ENCODE data around the gene OR10G7.

DNA sequence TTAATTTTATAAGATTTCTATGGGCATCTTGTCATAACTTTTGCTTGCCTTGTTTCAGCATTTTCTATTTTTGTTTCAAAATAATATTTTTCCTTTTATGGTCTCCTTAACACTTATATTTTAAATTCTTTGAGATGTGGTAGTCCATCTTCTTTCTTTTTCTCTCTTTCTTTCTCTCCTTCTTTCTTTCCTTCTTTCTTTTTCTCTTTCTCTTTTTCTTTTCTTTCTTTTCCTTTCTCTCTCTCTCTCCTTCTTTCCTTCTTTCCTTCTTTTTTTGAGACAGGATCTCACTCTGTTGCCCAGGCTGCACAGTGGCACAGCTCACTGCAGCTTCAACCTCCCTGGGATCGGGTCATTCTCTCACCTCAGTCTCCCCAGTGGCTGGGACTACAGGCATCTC is 36.1 kb upstream of the OR10G7 start:
- TF ChIP-seq, protein P1, sequence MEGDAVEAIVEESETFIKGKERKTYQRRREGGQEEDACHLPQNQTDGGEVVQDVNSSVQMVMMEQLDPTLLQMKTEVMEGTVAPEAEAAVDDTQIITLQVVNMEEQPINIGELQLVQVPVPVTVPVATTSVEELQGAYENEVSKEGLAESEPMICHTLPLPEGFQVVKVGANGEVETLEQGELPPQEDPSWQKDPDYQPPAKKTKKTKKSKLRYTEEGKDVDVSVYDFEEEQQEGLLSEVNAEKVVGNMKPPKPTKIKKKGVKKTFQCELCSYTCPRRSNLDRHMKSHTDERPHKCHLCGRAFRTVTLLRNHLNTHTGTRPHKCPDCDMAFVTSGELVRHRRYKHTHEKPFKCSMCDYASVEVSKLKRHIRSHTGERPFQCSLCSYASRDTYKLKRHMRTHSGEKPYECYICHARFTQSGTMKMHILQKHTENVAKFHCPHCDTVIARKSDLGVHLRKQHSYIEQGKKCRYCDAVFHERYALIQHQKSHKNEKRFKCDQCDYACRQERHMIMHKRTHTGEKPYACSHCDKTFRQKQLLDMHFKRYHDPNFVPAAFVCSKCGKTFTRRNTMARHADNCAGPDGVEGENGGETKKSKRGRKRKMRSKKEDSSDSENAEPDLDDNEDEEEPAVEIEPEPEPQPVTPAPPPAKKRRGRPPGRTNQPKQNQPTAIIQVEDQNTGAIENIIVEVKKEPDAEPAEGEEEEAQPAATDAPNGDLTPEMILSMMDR (IDR thresholded peaks at IDR 0.05), result no peak
- TF ChIP-seq POLR2A (IDR thresholded peaks at IDR 0.05), result no peak
- no peak for TF ChIP-seq EP300 (IDR thresholded peaks at IDR 0.05)

Data from upper lobe of left lung (tissue), 4 donors.